Measurements from ENCODE around the gene COPZ1. TPM values are rescaled to one million over a fixed set of nuclear protein-coding genes. Genes with fewer than 3 reads are reported as not detected.

COPZ1 gene
- total RNA-seq, 2 donors from 2014 or later = 83.1 to 192 TPM

- WGBS = 20% methylated on average over 19 of the region's 19 CpGs
- H3K9me3 ChIP-seq = no peaks in the 10 kb centered on the region
- H3K4me3 ChIP-seq = peak overlapping the region; percentile 31 to 44
- peak overlapping the region; percentile 50 to 75 for H3K27ac ChIP-seq
- no peaks in the 10 kb centered on the region for H3K36me3 ChIP-seq
- TF ChIP-seq POLR2AphosphoS5 (IDR thresholded peaks at IDR 0.05) (peak; percentile 68), POLR2A (IDR thresholded peaks at IDR 0.05) (no peak)
- TF ChIP-seq, protein P1, sequence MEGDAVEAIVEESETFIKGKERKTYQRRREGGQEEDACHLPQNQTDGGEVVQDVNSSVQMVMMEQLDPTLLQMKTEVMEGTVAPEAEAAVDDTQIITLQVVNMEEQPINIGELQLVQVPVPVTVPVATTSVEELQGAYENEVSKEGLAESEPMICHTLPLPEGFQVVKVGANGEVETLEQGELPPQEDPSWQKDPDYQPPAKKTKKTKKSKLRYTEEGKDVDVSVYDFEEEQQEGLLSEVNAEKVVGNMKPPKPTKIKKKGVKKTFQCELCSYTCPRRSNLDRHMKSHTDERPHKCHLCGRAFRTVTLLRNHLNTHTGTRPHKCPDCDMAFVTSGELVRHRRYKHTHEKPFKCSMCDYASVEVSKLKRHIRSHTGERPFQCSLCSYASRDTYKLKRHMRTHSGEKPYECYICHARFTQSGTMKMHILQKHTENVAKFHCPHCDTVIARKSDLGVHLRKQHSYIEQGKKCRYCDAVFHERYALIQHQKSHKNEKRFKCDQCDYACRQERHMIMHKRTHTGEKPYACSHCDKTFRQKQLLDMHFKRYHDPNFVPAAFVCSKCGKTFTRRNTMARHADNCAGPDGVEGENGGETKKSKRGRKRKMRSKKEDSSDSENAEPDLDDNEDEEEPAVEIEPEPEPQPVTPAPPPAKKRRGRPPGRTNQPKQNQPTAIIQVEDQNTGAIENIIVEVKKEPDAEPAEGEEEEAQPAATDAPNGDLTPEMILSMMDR (IDR thresholded peaks at IDR 0.05) = peak; percentile 94 to 99 (median 98)
- H3K4me1 ChIP-seq (replicated peaks) = peaks cover 4% of the 10 kb centered on the region
- H3K27me3 ChIP-seq (replicated peaks; ENCODE audit: insufficient read depth) = no peaks in the 10 kb centered on the region
- peak; percentile 84 for DNase-seq (ENCODE audit: low spot score)
- intact Hi-C loops (cut with DNase I) = no loop called here
These were observed 54.7 kb downstream of the COPZ1 start for GRCh38 chr12:54379398-54380201.

GRCh38 chr12:54381136-54381535, 56.2 kb downstream of the COPZ1 start:
- TF ChIP-seq POLR2A (IDR thresholded peaks at IDR 0.05) (no peak), POLR2AphosphoS5 (IDR thresholded peaks at IDR 0.05) (no peak)
- TF ChIP-seq, protein P1 (IDR thresholded peaks at IDR 0.05) = no peak
- Histone ChIP-seq H3K27me3 (replicated peaks; ENCODE audit: insufficient read depth) (no peaks in the 10 kb centered on the region), H3K36me3 (no peaks in the 10 kb centered on the region), H3K9me3 (no peaks in the 10 kb centered on the region), H3K27ac (no peak overlapping the region), H3K4me1 (replicated peaks) (peaks cover 4% of the 10 kb centered on the region), H3K4me3 (no peak overlapping the region)
- intact Hi-C loops (cut with DNase I) = no loop called here
- no peak for DNase-seq (ENCODE audit: low spot score)
- 88% methylated on average over 4 of the region's 4 CpGs for WGBS

DNA sequence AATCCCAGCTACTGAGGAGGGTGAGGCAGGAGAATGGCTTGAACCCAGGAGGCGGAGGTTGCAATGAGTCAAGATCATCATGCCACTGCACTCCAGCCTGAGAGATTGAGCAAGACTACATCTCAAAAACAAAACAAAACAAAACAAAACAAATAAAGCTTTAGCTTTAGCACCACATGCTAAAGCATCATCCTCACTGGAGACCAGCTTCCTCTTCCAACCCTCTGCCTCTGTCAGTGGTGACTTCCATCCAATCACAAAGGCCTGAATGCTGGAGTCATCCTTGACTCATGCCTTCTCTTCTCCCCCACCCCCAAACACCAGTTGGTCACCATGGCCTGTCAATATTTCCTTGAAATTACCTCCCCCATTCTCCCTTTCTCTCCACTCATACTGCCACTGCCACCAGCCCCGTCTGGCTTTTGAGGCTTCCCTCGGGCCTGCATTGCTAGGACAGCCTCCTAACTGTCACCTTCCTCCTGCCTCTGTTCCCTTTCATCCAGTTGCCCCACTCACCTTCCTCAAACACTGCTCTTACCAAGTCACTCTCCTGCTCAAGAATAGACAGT, 58.2 kb downstream of the COPZ1 start:
- WGBS = 81% methylated on average over 3 of the region's 3 CpGs
- Histone ChIP-seq H3K4me1 (replicated peaks) (peaks cover 12% of the 10 kb centered on the region), H3K27me3 (replicated peaks; ENCODE audit: insufficient read depth) (no peaks in the 10 kb centered on the region), H3K36me3 (no peaks in the 10 kb centered on the region), H3K9me3 (no peaks in the 10 kb centered on the region), H3K27ac (no peak overlapping the region), H3K4me3 (no peak overlapping the region)
- TF ChIP-seq POLR2A (IDR thresholded peaks at IDR 0.05) (no peak), POLR2AphosphoS5 (IDR thresholded peaks at IDR 0.05) (no peak)
- TF ChIP-seq, protein P1 (IDR thresholded peaks at IDR 0.05) = no peak
- DNase-seq (ENCODE audit: low spot score) = no peak
- intact Hi-C loops (cut with DNase I) = no loop called here

DNA sequence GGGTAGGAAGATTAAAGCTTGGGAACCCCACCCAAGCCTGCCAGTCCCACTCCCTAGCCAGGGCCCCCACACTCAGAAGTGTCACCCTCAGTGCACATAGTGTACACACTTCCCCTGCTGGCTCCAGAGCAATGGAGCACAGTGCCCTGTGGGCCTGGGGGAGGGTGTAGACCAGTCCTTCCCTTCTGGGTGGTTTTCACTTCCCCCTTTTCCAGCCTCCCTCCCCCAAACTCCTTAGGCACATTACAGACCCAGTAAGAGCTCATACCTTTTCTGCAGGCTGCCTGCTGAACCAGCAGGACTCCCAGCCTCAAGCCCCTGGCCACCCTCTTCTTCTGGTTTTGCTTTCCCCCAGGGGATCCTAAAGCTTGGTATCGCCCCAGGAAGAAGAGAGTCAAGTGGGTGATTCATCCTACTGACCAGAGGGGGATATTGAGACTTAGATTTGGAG, 59.7 kb downstream of the COPZ1 start, which contains the start of gene ZNF385A:
Gene ZNF385A (minus strand): TSS at position 143 of the 451 bp plus-strand sequence. CDS start 219 bp downstream, outside the sequence.
- peak within 1 kb of the TSS; percentile 90 to 94 for H3K27ac ChIP-seq
- H3K4me1 ChIP-seq (replicated peaks) = peaks cover 8% of the 10 kb centered on the region
- no peaks in the 10 kb centered on the region for H3K27me3 ChIP-seq (replicated peaks; ENCODE audit: insufficient read depth)
- 86% methylated on average over 1 of the region's 1 CpG for WGBS
- TF ChIP-seq POLR2AphosphoS5 (IDR thresholded peaks at IDR 0.05) (no peak), POLR2A (IDR thresholded peaks at IDR 0.05) (no peak)
- TF ChIP-seq, protein P1 (IDR thresholded peaks at IDR 0.05) = no peak
- H3K9me3 ChIP-seq = no peaks in the 10 kb centered on the region
- H3K36me3 ChIP-seq = no peaks in the 10 kb centered on the region
- intact Hi-C loops (cut with DNase I) = no loop called here
- DNase-seq (ENCODE audit: low spot score) = no peak
- no peak within 1 kb of the TSS for H3K4me3 ChIP-seq

All from prostate gland (tissue), 2 donors.